B cell (primary cell): ENCODE measurements around the gene AGRP.

Source experiments
- CTCF ChIP-seq: fragments of 200-600 bp; IDR thresholded peaks from one replicate; pipeline ENCODE4 v1.8.0; 2022; ENCODE audit warnings: antibody characterized with exemption, mild to moderate bottlenecking
- EZH2 ChIP-seq: IDR thresholded peaks from 2 replicates; pipeline ENCODE4 v1.6.1; 2012; ENCODE audit warnings: borderline replicate concordance, low read depth, mild to moderate bottlenecking, moderate library complexity, low read length; ENCODE audit not compliant: insufficient read depth, poor library complexity, severe bottlenecking

GRCh38 chr16:67442581-67443255 lies 40.6 kb downstream of the AGRP start:
- no peak for TF ChIP-seq CTCF
- no peak for TF ChIP-seq EZH2
